HEK293 (cell line): ENCODE measurements around the gene MECR.

Source experiments
- CTCF ChIP-seq: fragments of 450-650 bp; formaldehyde crosslinking; IDR thresholded peaks from 2 replicates; pipeline ENCODE4 v1.5.1; 2016; ENCODE audit warnings: missing biosample characterization, missing genetic modification characterization
- KLF16 ChIP-seq: fragments of 450-650 bp; formaldehyde crosslinking; IDR thresholded peaks from 2 replicates; pipeline ENCODE4 v1.5.1; 2017; ENCODE audit warnings: missing biosample characterization, missing genetic modification characterization
- PRDM4 ChIP-seq: fragments of 450-650 bp; formaldehyde crosslinking; IDR thresholded peaks from 2 replicates; pipeline ENCODE4 v1.5.1; 2017; ENCODE audit warnings: missing biosample characterization, missing genetic modification characterization
- WT1 ChIP-seq: fragments of 450-650 bp; formaldehyde crosslinking; IDR thresholded peaks from 2 replicates; pipeline ENCODE4 v1.5.1; 2016; ENCODE audit warnings: missing biosample characterization, missing genetic modification characterization
- ZBTB10 ChIP-seq: fragments of 450-650 bp; formaldehyde crosslinking; IDR thresholded peaks from 2 replicates; pipeline ENCODE4 v1.5.1; 2016; ENCODE audit warnings: missing biosample characterization, missing genetic modification characterization
- ZFP3 ChIP-seq: fragments of 450-650 bp; formaldehyde crosslinking; IDR thresholded peaks from 2 replicates; pipeline ENCODE4 v1.5.1; 2016; ENCODE audit warnings: low read depth, missing biosample characterization, missing genetic modification characterization
- ZNF426 ChIP-seq: fragments of 450-650 bp; formaldehyde crosslinking; IDR thresholded peaks from 2 replicates; pipeline ENCODE4 v1.5.1; 2017; ENCODE audit warnings: missing biosample characterization, missing genetic modification characterization, mild to moderate bottlenecking, inconsistent platforms, moderate library complexity
- ZNF707 ChIP-seq: fragments of 450-650 bp; formaldehyde crosslinking; IDR thresholded peaks from 2 replicates; pipeline ENCODE4 v1.5.1; 2016; ENCODE audit warnings: missing biosample characterization, missing genetic modification characterization

GRCh38 chr1:29275435-29275834, 44.7 kb upstream of the MECR start:
- TF ChIP-seq ZNF707 (tag by site-specific recombination) (no peak), ZBTB10 (no peak), ZNF426 (tag by site-specific recombination) (no peak), PRDM4 (no peak), CTCF (tag by site-specific recombination) (no peak), KLF16 (tag by site-specific recombination) (no peak), ZFP3 (tag by site-specific recombination) (no peak), WT1 (no peak)
